ENCODE data around the gene DPYSL5. TPM values are rescaled to one million over a fixed set of nuclear protein-coding genes. Genes with fewer than 3 reads are reported as not detected.

The DPYSL5 gene
- polyA plus RNA-seq, 3 donors = not detected

DNA sequence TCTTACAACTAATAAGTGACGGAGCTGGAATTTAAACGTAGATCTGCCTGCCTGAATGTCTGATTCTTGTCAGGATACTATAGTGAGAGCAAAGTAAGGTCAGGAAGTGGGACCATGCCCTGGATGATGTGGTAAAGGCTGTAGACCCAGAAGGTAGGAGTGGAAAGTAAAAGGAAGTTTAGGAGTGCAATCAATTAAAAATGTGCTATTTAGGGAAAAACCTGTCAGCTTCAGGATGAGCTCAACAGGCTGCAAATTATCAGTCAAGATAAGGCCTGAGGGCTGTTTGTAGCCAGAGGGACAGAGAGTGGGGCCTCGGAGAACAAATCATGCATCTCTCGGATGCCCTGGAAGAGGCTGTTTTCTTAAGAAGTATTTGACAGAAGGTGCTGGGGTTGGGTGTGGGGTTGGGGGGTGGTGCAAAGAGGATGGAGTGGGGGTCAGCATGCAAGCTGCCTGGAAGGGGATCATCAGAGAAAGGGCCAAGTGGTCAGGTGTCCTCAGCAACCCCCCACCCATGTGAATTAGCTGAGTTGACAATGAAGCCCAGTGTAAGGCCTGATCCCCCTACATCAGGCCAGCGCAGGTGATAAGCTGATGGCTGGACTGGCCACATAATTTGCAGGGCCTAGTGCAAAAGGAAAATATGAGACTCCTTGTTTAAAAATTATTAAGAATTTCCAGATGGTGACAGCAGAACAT lies 69.4 kb downstream of the DPYSL5 start:
- no peak overlapping the region for H3K27ac Mint-ChIP-seq
- Histone ChIP-seq H3K9ac (ENCODE audit: insufficient read depth, low read length, poor library complexity, severe bottlenecking) (no peak overlapping the region), H3K4me2 (replicated peaks; ENCODE audit: extremely low read depth, low read length, poor library complexity, severe bottlenecking) (no peak overlapping the region), H4K20me1 (ENCODE audit: insufficient read depth, low read length) (no peaks in the 10 kb centered on the region), H3K36me3 (replicated peaks in 1 of 2; ENCODE audit: control insufficient read depth in 1 of 2, insufficient read depth in 2 of 2, low read length in 2 of 2) (no peaks in the 10 kb centered on the region), H2AFZ (ENCODE audit: insufficient read depth, low read depth, low read length, poor library complexity, severe bottlenecking) (no peak overlapping the region), H3K4me1 (ENCODE audit: control insufficient read depth in 1 of 2, insufficient read depth in 2 of 2, low read length in 2 of 2) (no peaks in the 10 kb centered on the region), H3K27me3 (ENCODE audit: control insufficient read depth in 2 of 2, insufficient read depth in 2 of 2, low read length in 2 of 2) (no peaks in the 10 kb centered on the region), H3K9me3 (replicated peaks in 1 of 2; ENCODE audit: control insufficient read depth in 1 of 2, insufficient read depth in 1 of 2, low read length in 2 of 2) (no peaks in the 10 kb centered on the region), H3K4me3 (replicated peaks in 1 of 3; ENCODE audit: low read depth in 2 of 3, low read length in 3 of 3) (no peak overlapping the region), H3K27ac (ENCODE audit: low read depth in 1 of 2, low read length in 2 of 2) (no peak overlapping the region), H3K79me2 (ENCODE audit: insufficient read depth, low read length) (no peaks in the 10 kb centered on the region)
- H3K4me3 Mint-ChIP-seq = no peak overlapping the region
- DNase-seq = no peak
- H3K27me3 Mint-ChIP-seq (ENCODE audit: low read depth in 3 of 3) = peaks cover 0 to 5% (median 4%) of the 10 kb centered on the region in 3 donors
- intact Hi-C loops (cut with micrococcal nuclease) = no loop called here
- peaks cover under 1% of the 10 kb centered on the region for H3K4me1 Mint-ChIP-seq
- TF ChIP-seq, protein P1, sequence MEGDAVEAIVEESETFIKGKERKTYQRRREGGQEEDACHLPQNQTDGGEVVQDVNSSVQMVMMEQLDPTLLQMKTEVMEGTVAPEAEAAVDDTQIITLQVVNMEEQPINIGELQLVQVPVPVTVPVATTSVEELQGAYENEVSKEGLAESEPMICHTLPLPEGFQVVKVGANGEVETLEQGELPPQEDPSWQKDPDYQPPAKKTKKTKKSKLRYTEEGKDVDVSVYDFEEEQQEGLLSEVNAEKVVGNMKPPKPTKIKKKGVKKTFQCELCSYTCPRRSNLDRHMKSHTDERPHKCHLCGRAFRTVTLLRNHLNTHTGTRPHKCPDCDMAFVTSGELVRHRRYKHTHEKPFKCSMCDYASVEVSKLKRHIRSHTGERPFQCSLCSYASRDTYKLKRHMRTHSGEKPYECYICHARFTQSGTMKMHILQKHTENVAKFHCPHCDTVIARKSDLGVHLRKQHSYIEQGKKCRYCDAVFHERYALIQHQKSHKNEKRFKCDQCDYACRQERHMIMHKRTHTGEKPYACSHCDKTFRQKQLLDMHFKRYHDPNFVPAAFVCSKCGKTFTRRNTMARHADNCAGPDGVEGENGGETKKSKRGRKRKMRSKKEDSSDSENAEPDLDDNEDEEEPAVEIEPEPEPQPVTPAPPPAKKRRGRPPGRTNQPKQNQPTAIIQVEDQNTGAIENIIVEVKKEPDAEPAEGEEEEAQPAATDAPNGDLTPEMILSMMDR (IDR thresholded peaks at IDR 0.05) = no peak
- WGBS (ENCODE audit: insufficient coverage) = 11% methylated on average over 4 of the region's 5 CpGs
- no peaks in the 10 kb centered on the region for H3K9me3 Mint-ChIP-seq
- no peaks in the 10 kb centered on the region for H3K36me3 Mint-ChIP-seq

DNA sequence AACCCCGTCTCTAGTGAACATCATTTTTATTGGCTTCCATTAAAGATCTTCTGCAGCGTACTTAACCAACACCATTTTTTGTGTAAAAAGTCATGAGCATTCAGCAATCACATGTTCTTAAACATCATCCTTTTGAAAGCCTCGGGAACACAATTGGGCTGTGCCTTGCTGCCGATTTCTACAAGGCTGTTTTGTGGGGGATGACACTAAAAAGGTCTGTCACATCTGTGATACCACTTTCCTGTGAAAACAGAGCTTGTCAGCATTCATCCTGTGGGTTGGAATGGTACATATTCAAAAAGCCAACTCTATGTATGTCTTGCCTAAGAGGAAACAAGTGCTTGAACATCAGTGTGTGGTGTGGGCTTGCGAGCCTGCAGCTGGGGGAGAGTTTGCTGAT lies 73.4 kb downstream of the DPYSL5 start:
- intact Hi-C loops (cut with micrococcal nuclease) = no loop called here
- Mint-ChIP-seq H3K27ac (no peak overlapping the region), H3K4me1 (peaks cover 8% of the 10 kb centered on the region), H3K36me3 (no peaks in the 10 kb centered on the region), H3K4me3 (no peak overlapping the region), H3K9me3 (peaks cover 0 to 3% (median 0%) of the 10 kb centered on the region in 7 donors), H3K27me3 (ENCODE audit: low read depth in 3 of 3) (peaks cover 0 to 10% (median 6%) of the 10 kb centered on the region in 3 donors)
- H3K4me2 ChIP-seq (replicated peaks; ENCODE audit: extremely low read depth, low read length, poor library complexity, severe bottlenecking) = no peak overlapping the region
- TF ChIP-seq, protein P1 (IDR thresholded peaks at IDR 0.05) = no peak
- H3K4me1 ChIP-seq (ENCODE audit: control insufficient read depth in 1 of 2, insufficient read depth in 2 of 2, low read length in 2 of 2) = peaks cover 0 to 5% of the 10 kb centered on the region in 2 donors
- WGBS (ENCODE audit: insufficient coverage) = 62% methylated on average over 3 of the region's 5 CpGs
- no peak overlapping the region for H2AFZ ChIP-seq (ENCODE audit: insufficient read depth, low read depth, low read length, poor library complexity, severe bottlenecking)
- H4K20me1 ChIP-seq (ENCODE audit: insufficient read depth, low read length) = no peaks in the 10 kb centered on the region
- H3K9ac ChIP-seq (ENCODE audit: insufficient read depth, low read length, poor library complexity, severe bottlenecking) = no peak overlapping the region
- no peak overlapping the region for H3K27ac ChIP-seq (ENCODE audit: low read depth in 1 of 2, low read length in 2 of 2)
- H3K4me3 ChIP-seq (replicated peaks in 1 of 3; ENCODE audit: low read depth in 2 of 3, low read length in 3 of 3) = no peak overlapping the region
- no peaks in the 10 kb centered on the region for H3K9me3 ChIP-seq (replicated peaks in 1 of 2; ENCODE audit: control insufficient read depth in 1 of 2, insufficient read depth in 1 of 2, low read length in 2 of 2)
- no peaks in the 10 kb centered on the region for H3K79me2 ChIP-seq (ENCODE audit: insufficient read depth, low read length)
- no peaks in the 10 kb centered on the region for H3K27me3 ChIP-seq (ENCODE audit: control insufficient read depth in 2 of 2, insufficient read depth in 2 of 2, low read length in 2 of 2)
- DNase-seq = no peak
- no peaks in the 10 kb centered on the region for H3K36me3 ChIP-seq (replicated peaks in 1 of 2; ENCODE audit: control insufficient read depth in 1 of 2, insufficient read depth in 2 of 2, low read length in 2 of 2)

Measured in CD14-positive monocyte (primary cell).